HepG2 (cell line): ENCODE measurements around the gene BOLL. TPM values are rescaled to one million over a fixed set of nuclear protein-coding genes. Genes with fewer than 3 reads are reported as not detected.

Experiments
- ATRX ChIP-seq: sonication (generic); formaldehyde crosslinking; IDR thresholded peaks from 2 replicates; pipeline ENCODE4 v1.4.0; 2020; ENCODE audit warnings: missing genetic modification reagents, borderline replicate concordance
- CEBPZ ChIP-seq: IDR thresholded peaks from 2 replicates; pipeline ENCODE4 v1.6.1; 2012; ENCODE audit warnings: low read length, improper control_type of control experiment
- CENPX ChIP-seq: sonication (generic); formaldehyde crosslinking; IDR thresholded peaks from 2 replicates; pipeline ENCODE4 v1.9.0; 2021; ENCODE audit warnings: mild to moderate bottlenecking, missing genetic modification reagents, moderate library complexity
- ERF ChIP-seq: IDR thresholded peaks from 2 replicates; pipeline ENCODE4 v1.6.1; 2018; ENCODE audit warnings: missing biosample characterization, missing genetic modification reagents
- MAX ChIP-seq: IDR thresholded peaks from 2 replicates; pipeline ENCODE4 v1.6.1; 2012; ENCODE audit warnings: inconsistent platforms
- MIER3 ChIP-seq: IDR thresholded peaks from 2 replicates; pipeline ENCODE4 v1.6.1; 2016; ENCODE audit warnings: missing compliant biosample characterization, borderline replicate concordance
- PAF1 ChIP-seq: IDR thresholded peaks from 2 replicates; pipeline ENCODE4 v1.6.1; 2016; ENCODE audit warnings: missing genetic modification reagents, missing compliant biosample characterization
- RELA ChIP-seq: sonication (generic); formaldehyde crosslinking; IDR thresholded peaks from 2 replicates; pipeline ENCODE4 v1.4.0; 2020; ENCODE audit warnings: missing genetic modification reagents
- SAFB2 ChIP-seq: sonication (generic); formaldehyde crosslinking; IDR thresholded peaks from 2 replicates; pipeline ENCODE4 v1.5.1; 2020; ENCODE audit warnings: missing genetic modification reagents, low read depth, mild to moderate bottlenecking, borderline replicate concordance
- SIX4 ChIP-seq: sonication (generic); formaldehyde crosslinking; IDR thresholded peaks from 2 replicates; pipeline ENCODE4 v1.4.0; 2020; ENCODE audit warnings: missing genetic modification reagents
- SOX6 ChIP-seq, 2 experiments: fragments of 450-650 bp in 1 of 2; sonication (generic) in 1 of 2; formaldehyde crosslinking in 1 of 2; IDR thresholded peaks; 2 replicates each; pipeline versions ENCODE4 v1.4.0 to v1.6.1; 2017 to 2020; ENCODE audit warnings: antibody characterized with exemption in 1 of 2, mild to moderate bottlenecking in 1 of 2, missing genetic modification reagents in 1 of 2
- TBP ChIP-seq: sonication (generic); formaldehyde crosslinking; IDR thresholded peaks from 2 replicates; pipeline ENCODE4 v1.5.0; 2020; ENCODE audit warnings: missing genetic modification reagents
- TIGD3 ChIP-seq: sonication (generic); formaldehyde crosslinking; IDR thresholded peaks from 2 replicates; pipeline ENCODE4 v1.5.1; 2020; ENCODE audit warnings: mild to moderate bottlenecking, missing genetic modification reagents, borderline replicate concordance
- TP53 ChIP-seq: sonication (generic); formaldehyde crosslinking; conservative IDR thresholded peaks from 2 replicates; pipeline ENCODE4 v1.4.0; 2020; ENCODE audit warnings: missing genetic modification reagents
- TRIM22 ChIP-seq: fragments of 450-650 bp; IDR thresholded peaks from 2 replicates; pipeline ENCODE4 v1.6.1; 2017
- ZMAT5 ChIP-seq: sonication (generic); formaldehyde crosslinking; IDR thresholded peaks from 2 replicates; pipeline ENCODE4 v1.5.0; 2020; ENCODE audit warnings: mild to moderate bottlenecking, low read depth, missing genetic modification reagents, borderline replicate concordance
- ZNF136 ChIP-seq: sonication (generic); formaldehyde crosslinking; IDR thresholded peaks from 2 replicates; pipeline ENCODE4 v1.8.1; 2022; ENCODE audit warnings: low read depth, mild to moderate bottlenecking, moderate library complexity, missing genetic modification reagents
- ZNF20 ChIP-seq: sonication (generic); formaldehyde crosslinking; IDR thresholded peaks from 2 replicates; pipeline ENCODE4 v1.4.0; 2020; ENCODE audit warnings: mild to moderate bottlenecking, moderate library complexity, missing genetic modification reagents
- ZNF335 ChIP-seq: sonication (generic); formaldehyde crosslinking; IDR thresholded peaks from 2 replicates; pipeline ENCODE4 v1.4.0; 2020; ENCODE audit warnings: missing genetic modification reagents
- ZNF569 ChIP-seq: sonication (generic); formaldehyde crosslinking; IDR thresholded peaks from 2 replicates; pipeline ENCODE4 v1.5.0; 2020; ENCODE audit warnings: mild to moderate bottlenecking, missing genetic modification reagents, moderate library complexity, borderline replicate concordance
- ZNF800 ChIP-seq: sonication (generic); formaldehyde crosslinking; IDR thresholded peaks from 2 replicates; pipeline ENCODE4 v1.4.0; 2020; ENCODE audit warnings: missing genetic modification reagents
- polyA plus RNA-seq, 8 experiments: library from polyadenylated mRNA; depleted of rRNA in 3 of 8; stranded (reverse) in 7 of 8; unstranded in 1 of 8; fragments of >200 nt; fragmentation: Illumina TruSeq in 4 of 8; extraction: Trizol in 4 of 8; gene quantifications; 2 replicates each; pipeline versions ENCODE4 v1.2.1 to v1.2.3, GENCODE V29; 2011 to 2016; ENCODE audit warnings: low read depth in 4 of 8, missing spikeins in 1 of 8, mixed read lengths in 1 of 8; ENCODE audit not compliant: insufficient read depth in 1 of 8
- total RNA-seq, 5 experiments: library from RNA; depleted of rRNA; stranded (reverse); fragments of >200 nt; fragmentation: Illumina TruSeq; extraction: Trizol; gene quantifications; 2 replicates each; pipeline ENCODE4 v1.2.3, GENCODE V29; 2016; ENCODE audit warnings: low read depth in 1 of 5

The BOLL gene
- total and polyA plus RNA-seq, 2 of the 13 experiments (the other 11 are each of a cell fraction or from before 2014, with no cell fraction given) = not detected

GRCh38 chr2:197705121-197705911 is 79.8 kb downstream of the BOLL start, which contains the start of gene MARS2 (continued):
- no peak for TF ChIP-seq ZNF569 (CRISPR knock-in tag)
- 0 out of 2 replicates have a peak, but pooled peaks have one; percentile 61 for TF ChIP-seq ATRX
- TF ChIP-seq ZNF335 (CRISPR knock-in tag) = no peak; the same call in 1 of the 2 replicates
- TF ChIP-seq ERF (CRISPR knock-in tag) = peak; percentile 74
- no peak for TF ChIP-seq PAF1 (CRISPR knock-in tag)
- peak; percentile 27; the same call in 1 of the 2 replicates for TF ChIP-seq ZNF800 (CRISPR knock-in tag)
- TF ChIP-seq TIGD3 (CRISPR knock-in tag) = peak; percentile 84; the same call in 1 of the 2 replicates
- peak; percentile 85 for TF ChIP-seq SAFB2 (CRISPR knock-in tag)
- no peak for TF ChIP-seq SOX6 (IDR thresholded peaks at IDR 0.05)
- peak; percentile 69 for TF ChIP-seq SOX6 (CRISPR knock-in tag; IDR thresholded peaks at IDR 0.05)
- peak; percentile 99 for TF ChIP-seq MAX
- no peak for TF ChIP-seq TBP (CRISPR knock-in tag)
- TF ChIP-seq TP53 (CRISPR knock-in tag) = no peak
- peak; percentile 58; the same call in 1 of the 2 replicates for TF ChIP-seq RELA
- TF ChIP-seq CEBPZ = no peak
- no peak for TF ChIP-seq ZNF136 (CRISPR knock-in tag)
- TF ChIP-seq ZMAT5 (CRISPR knock-in tag) = no peak
- no peak for TF ChIP-seq ZNF20 (CRISPR knock-in tag)
- no peak for TF ChIP-seq CENPX (CRISPR knock-in tag)
- TF ChIP-seq TRIM22 = no peak
- TF ChIP-seq MIER3 (CRISPR knock-in tag) = peak; percentile 80
- peak; percentile 13; the same call in 1 of the 2 replicates for TF ChIP-seq SIX4
